H1 (cell line): ENCODE measurements around the gene CYBB. TPM values are rescaled to one million over a fixed set of nuclear protein-coding genes. Genes with fewer than 3 reads are reported as not detected.

Experiments used
- CTCF ChIA-PET: fragments of 300-600 bp; sonication (Branson Sonifier 250); formaldehyde crosslinking; loops from one replicate; lab custom pipeline; 2021; ENCODE audit not compliant: partially characterized antibody; lab: Charles Lee
- POLR2A ChIA-PET: fragments of 300-600 bp; sonication (Branson Sonifier 250); formaldehyde crosslinking; loops from one replicate; lab custom pipeline; 2021; ENCODE audit warnings: inconsistent platforms; ENCODE audit not compliant: partially characterized antibody; lab: Charles Lee
- DNase-seq, 2 experiments: peaks; one replicate each; pipeline versions ENCODE4 v3.0.0 to v3.0.0-alpha.2; 2010 to 2022; ENCODE audit warnings: low spot score in 2 of 2, low read depth in 1 of 2, mixed read lengths in 1 of 2
- FAIRE-seq: peaks from 2 replicates; lab custom pipeline; 2011; peaks lifted over from hg19 to GRCh38; lab: Jason Lieb, UNC
- H2AFZ ChIP-seq: 2 replicates; pipeline ENCODE4 v1.8.1; 2012; ENCODE audit warnings: low read length, inconsistent platforms
- H2AK5ac ChIP-seq: 2 replicates; pipeline ENCODE4 v1.6.1; 2013; ENCODE audit warnings: low read depth, low read length
- H2BK120ac ChIP-seq: replicated peaks from 2 replicates; pipeline ENCODE3; 2013; ENCODE audit warnings: low read depth, low read length, inconsistent platforms
- H2BK12ac ChIP-seq: 2 replicates; pipeline ENCODE4 v1.6.1; 2013; ENCODE audit warnings: low read depth, low read length
- H2BK15ac ChIP-seq: 2 replicates; pipeline ENCODE4 v1.6.1; 2013; ENCODE audit warnings: low read length
- H2BK20ac ChIP-seq: 2 replicates; pipeline ENCODE4 v1.6.1; 2013; ENCODE audit warnings: low read length
- H2BK5ac ChIP-seq: 2 replicates; pipeline ENCODE4 v1.6.1; 2013; ENCODE audit warnings: low read depth, low read length
- H3K14ac ChIP-seq: 2 replicates; pipeline ENCODE4 v1.6.1; 2013; ENCODE audit warnings: inconsistent platforms; ENCODE audit not compliant: insufficient read length
- H3K18ac ChIP-seq: 2 replicates; pipeline ENCODE4 v1.6.1; 2013; ENCODE audit warnings: low read length; ENCODE audit errors: extremely low read depth
- H3K23ac ChIP-seq: 2 replicates; pipeline ENCODE4 v1.6.1; 2013; ENCODE audit warnings: inconsistent platforms; ENCODE audit not compliant: insufficient read length
- H3K23me2 ChIP-seq: 2 replicates; pipeline ENCODE4 v1.6.1; 2013; ENCODE audit warnings: low read depth, low read length
- H3K27ac ChIP-seq: 2 replicates; pipeline ENCODE4 v1.6.1; 2011; ENCODE audit warnings: low read depth, low read length, inconsistent platforms
- H3K27me3 ChIP-seq, 4 experiments: replicated peaks in 1 of 4; 1 replicate in 1 of 4; 2 replicates in 3 of 4; pipeline versions ENCODE4 v1.6.1 to v1.8.1; 2011 to 2013; ENCODE audit warnings: low read length in 3 of 4, mild to moderate bottlenecking in 3 of 4, inconsistent platforms in 2 of 4, mixed read lengths in 2 of 4, moderate library complexity in 1 of 4; ENCODE audit not compliant: control insufficient read depth in 3 of 4, insufficient read depth in 3 of 4; ENCODE audit errors: extremely low read depth in 1 of 4
- H3K36me3 ChIP-seq, 4 experiments: 2 replicates each; pipeline versions ENCODE4 v1.6.1 to v1.8.1; 2011 to 2013; ENCODE audit warnings: mild to moderate bottlenecking in 4 of 4, low read length in 3 of 4, moderate library complexity in 2 of 4, control low read depth in 1 of 4, inconsistent platforms in 1 of 4; ENCODE audit not compliant: insufficient read depth in 4 of 4, control insufficient read depth in 2 of 4
- H3K4ac ChIP-seq: replicated peaks from 2 replicates; pipeline ENCODE3; 2013; ENCODE audit warnings: low read length, low read depth, mixed read lengths, inconsistent platforms; ENCODE audit not compliant: insufficient read length
- H3K4me1 ChIP-seq, 4 experiments: replicated peaks in 1 of 4; 1 replicate in 1 of 4; 2 replicates in 3 of 4; pipeline versions ENCODE4 v1.6.1 to v1.8.1; 2011 to 2013; ENCODE audit warnings: low read length in 3 of 4, inconsistent platforms in 2 of 4, mixed read lengths in 1 of 4; ENCODE audit not compliant: insufficient read depth in 4 of 4, control insufficient read depth in 3 of 4
- H3K4me2 ChIP-seq, 2 experiments: 2 replicates each; pipeline versions ENCODE4 v1.6.1 to v1.8.1; 2011 to 2013; ENCODE audit warnings: low read depth in 2 of 2, low read length in 2 of 2, control low read depth in 1 of 2, inconsistent platforms in 1 of 2, mild to moderate bottlenecking in 1 of 2; ENCODE audit not compliant: insufficient read depth in 1 of 2
- H3K4me3 ChIP-seq, 4 experiments: fragments of 200-600, 300-600 bp in 1 of 4; sonication (generic), shearing (Covaris generic), sonication (Bioruptor Twin) in 1 of 4; 2 replicates each; pipeline versions ENCODE4 v1.5.1 to v1.8.1; 2011 to 2016; ENCODE audit warnings: low read length in 4 of 4, low read depth in 3 of 4, control low read depth in 2 of 4, inconsistent platforms in 2 of 4, mild to moderate bottlenecking in 2 of 4, mixed read lengths in 1 of 4, moderate library complexity in 1 of 4; ENCODE audit not compliant: insufficient read depth in 2 of 4; ENCODE audit errors: extremely low read depth in 1 of 4
- H3K56ac ChIP-seq: replicated peaks from 2 replicates; pipeline ENCODE3; 2013; ENCODE audit warnings: low read depth, mild to moderate bottlenecking, mixed read lengths, low read length, inconsistent platforms; ENCODE audit not compliant: insufficient read length
- H3K79me1 ChIP-seq: 2 replicates; pipeline ENCODE4 v1.6.1; 2013; ENCODE audit warnings: low read depth, low read length, control low read depth
- H3K79me2 ChIP-seq, 2 experiments: 2 replicates each; pipeline versions ENCODE4 v1.6.1 to v1.8.1; 2012 to 2013; ENCODE audit warnings: low read length in 2 of 2, mild to moderate bottlenecking in 2 of 2, inconsistent platforms in 1 of 2; ENCODE audit not compliant: insufficient read depth in 2 of 2, control insufficient read depth in 1 of 2
- H3K9ac ChIP-seq, 4 experiments: replicated peaks in 1 of 4; 1 replicate in 1 of 4; 2 replicates in 3 of 4; pipeline versions ENCODE4 v1.6.1 to v1.8.1; 2011 to 2013; ENCODE audit warnings: low read depth in 3 of 4, low read length in 3 of 4, control low read depth in 2 of 4, mild to moderate bottlenecking in 2 of 4, moderate library complexity in 2 of 4, inconsistent platforms in 1 of 4; ENCODE audit errors: extremely low read depth in 1 of 4
- H3K9me3 ChIP-seq, 2 experiments: 2 replicates each; pipeline versions ENCODE4 v1.6.1 to v1.8.1; 2012 to 2013; ENCODE audit warnings: mild to moderate bottlenecking in 2 of 2, moderate library complexity in 2 of 2, control low read depth in 1 of 2, inconsistent platforms in 1 of 2, low read depth in 1 of 2, low read length in 1 of 2, mixed read lengths in 1 of 2; ENCODE audit not compliant: insufficient read depth in 2 of 2
- H4K20me1 ChIP-seq, 2 experiments: replicated peaks in 1 of 2; 2 replicates each; pipeline versions ENCODE3 to v1.8.1; 2011 to 2013; ENCODE audit warnings: inconsistent platforms in 2 of 2, low read length in 2 of 2, mild to moderate bottlenecking in 1 of 2; ENCODE audit not compliant: insufficient read depth in 2 of 2, control insufficient read depth in 1 of 2
- H4K5ac ChIP-seq: 2 replicates; pipeline ENCODE4 v1.6.1; 2013; ENCODE audit warnings: low read length, low read depth, mixed read lengths, inconsistent platforms; ENCODE audit not compliant: insufficient read length
- H4K8ac ChIP-seq: 2 replicates; pipeline ENCODE4 v1.8.0; 2013; ENCODE audit warnings: mild to moderate bottlenecking, moderate library complexity, low read length, inconsistent platforms; ENCODE audit not compliant: insufficient read depth; ENCODE audit errors: extremely low read depth
- H4K91ac ChIP-seq: replicated peaks from 2 replicates; pipeline ENCODE3; 2013; ENCODE audit warnings: low read length, mixed read lengths, inconsistent platforms; ENCODE audit not compliant: insufficient read length
- ASH2L ChIP-seq: fragments of 200-600, 300-600 bp; sonication (generic); IDR thresholded peaks from one replicate; pipeline ENCODE4 v1.7.1; 2017; ENCODE audit warnings: low read length
- SIRT6 ChIP-seq: IDR thresholded peaks from one replicate; pipeline ENCODE4 v1.7.1; 2012; ENCODE audit warnings: low read length, inconsistent platforms
- SRF ChIP-seq: IDR thresholded peaks from 2 replicates; pipeline ENCODE4 v1.6.1; 2011; ENCODE audit warnings: mild to moderate bottlenecking, low read depth, low read length, moderate library complexity
- WGBS, 2 experiments: shearing (Covaris generic) in 1 of 2; methylation state at CpG; one replicate each; pipeline versions ENCODE4 v1.1.6 to v1.1.7; 2013 to 2015; ENCODE audit warnings: low lambda C conversion rate in 2 of 2, mixed read lengths in 2 of 2, inconsistent platforms in 1 of 2, low coverage in 1 of 2, missing lambda C conversion rate in 1 of 2; ENCODE audit not compliant: insufficient replicate concordance in 2 of 2, insufficient coverage in 1 of 2, insufficient read length in 1 of 2; ENCODE audit errors: extremely low coverage in 1 of 2, missing lambda C conversion rate in 1 of 2; 5-methylcytosine and 5-hydroxymethylcytosine counted together
- polyA plus RNA-seq, 7 experiments: library from polyadenylated mRNA; depleted of rRNA in 3 of 7; stranded (reverse) in 5 of 7; unstranded in 2 of 7; fragments of >200 nt in 5 of 7; fragments of 200-250 nt in 2 of 7; gene quantifications; 1 replicate in 5 of 7; 2 replicates in 1 of 7; 4 replicates in 1 of 7; pipeline versions ENCODE4 v1.2.1 to v1.2.3, GENCODE V29; 2011 to 2013; ENCODE audit warnings: missing spikeins in 2 of 7, mixed read lengths in 2 of 7
- total RNA-seq: library from RNA; stranded (reverse); fragmentation: NEBNext Ultra II Directional; extraction: Animal tissue kit (Norgen Biotek cat#: 25700); gene quantifications from 2 replicates; pipeline ENCODE4 v1.2.1, GENCODE V29; 2021

Gene CYBB
- total and polyA plus RNA-seq, 2 of the 8 experiments (the other 6 are each of a cell fraction or from before 2014, with no cell fraction given) = 0.03 to 0.09 TPM

- no peak overlapping the region for H4K91ac ChIP-seq
- POLR2A ChIA-PET = no interaction called here
- no peak overlapping the region for H2BK15ac ChIP-seq
- H3K4ac ChIP-seq = no peak overlapping the region
- H3K56ac ChIP-seq = no peak overlapping the region
- no peak overlapping the region for H3K14ac ChIP-seq
- H3K18ac ChIP-seq = no peak overlapping the region
- no peaks in the 10 kb centered on the region for H3K79me1 ChIP-seq
- no peaks in the 10 kb centered on the region for H3K79me2 ChIP-seq
- no peaks in the 10 kb centered on the region for H3K9me3 ChIP-seq
- no peak overlapping the region for H4K5ac ChIP-seq
- H4K20me1 ChIP-seq = no peaks in the 10 kb centered on the region
- H2BK5ac ChIP-seq = no peak overlapping the region
- H2AK5ac ChIP-seq = no peak overlapping the region
- no peak for TF ChIP-seq ASH2L
- TF ChIP-seq SIRT6 = no peak
- no peak for TF ChIP-seq SRF
- TF ChIP-seq, all 59 proteins: peak for 0
- 75% methylated on average over 1 of the region's 1 CpG; no CpG with 5 or more reads in 1 of the 2 experiments for WGBS, 2 experiments
- Histone ChIP-seq H2AFZ (no peak overlapping the region), H2BK120ac (no peak overlapping the region), H3K4me1 (no peaks in the 10 kb centered on the region), H3K23ac (no peak overlapping the region), H3K4me3 (no peak overlapping the region), H3K27me3 (no peaks in the 10 kb centered on the region), H4K8ac (no peak overlapping the region), H3K36me3 (no peaks in the 10 kb centered on the region), H2BK12ac (no peak overlapping the region), H3K23me2 (no peaks in the 10 kb centered on the region), H3K4me2 (no peak overlapping the region), H3K27ac (no peak overlapping the region), H2BK20ac (no peak overlapping the region), H3K9ac (no peak overlapping the region)
- DNase-seq = no peak
- FAIRE-seq = no peak
- CTCF ChIA-PET = no interaction called here
Observed at GRCh38 chrX:37829721-37830120, 49.9 kb downstream of the CYBB start.
